Measurements from ENCODE around the gene TNK1.
"Not testable (repeated sequence)": the region's sequence is repeated elsewhere in the genome, so short reads cannot be mapped to it uniquely, and the experiment has no call there.

Gene TNK1

GRCh38 chr17:7354262-7354843 lies 26.5 kb upstream of the TNK1 start:
- in situ Hi-C loops (cut with MboI; ENCODE audit: low sequenced_read_pairs) = no loop called here

GRCh38 chr17:7355053-7355452 lies 25.8 kb upstream of the TNK1 start, which contains the start of gene TMEM95:
Gene TMEM95 (plus strand): TSS chr17:7355156. CDS start chr17:7355205, 49 bp downstream.
- in situ Hi-C loops (cut with MboI; ENCODE audit: low sequenced_read_pairs) = no loop called here

GRCh38 chr17:7355573-7355972 lies 25.3 kb upstream of the TNK1 start:
- in situ Hi-C loops (cut with MboI; ENCODE audit: low sequenced_read_pairs) = no loop called here

- in situ Hi-C loops (cut with MboI; ENCODE audit: low sequenced_read_pairs) = no loop called here
Measured at GRCh38 chr17:7356072-7356549, 24.8 kb upstream of the TNK1 start.

- in situ Hi-C loops (cut with MboI; ENCODE audit: low sequenced_read_pairs) = no loop called here
Measured at GRCh38 chr17:7356756-7357155, 24.1 kb upstream of the TNK1 start.

- in situ Hi-C loops (cut with MboI; ENCODE audit: low sequenced_read_pairs) = no loop called here
Measured at GRCh38 chr17:7357381-7357780, 23.5 kb upstream of the TNK1 start.

GRCh38 chr17:7361906-7362305 lies 19.0 kb upstream of the TNK1 start:
- in situ Hi-C loops (cut with MboI; ENCODE audit: low sequenced_read_pairs) = no loop called here

- in situ Hi-C loops (cut with MboI; ENCODE audit: low sequenced_read_pairs) = no loop called here
Measured at GRCh38 chr17:7363311-7363710, 17.6 kb upstream of the TNK1 start.

- in situ Hi-C loops (cut with MboI; ENCODE audit: low sequenced_read_pairs) = not testable (repeated sequence)
Measured at GRCh38 chr17:7365963-7366362, 14.9 kb upstream of the TNK1 start.

- in situ Hi-C loops (cut with MboI; ENCODE audit: low sequenced_read_pairs) = no loop called here
Measured at GRCh38 chr17:7367083-7367482, 13.8 kb upstream of the TNK1 start.

- in situ Hi-C loops (cut with MboI; ENCODE audit: low sequenced_read_pairs) = no loop called here
Measured at GRCh38 chr17:7367918-7368598, 12.8 kb upstream of the TNK1 start.

GRCh38 chr17:7368599-7368994 lies 12.3 kb upstream of the TNK1 start:
- in situ Hi-C loops (cut with MboI; ENCODE audit: low sequenced_read_pairs) = not testable (repeated sequence)

GRCh38 chr17:7369825-7370224 lies 11.1 kb upstream of the TNK1 start:
- in situ Hi-C loops (cut with MboI; ENCODE audit: low sequenced_read_pairs) = no loop called here

GRCh38 chr17:7370853-7371252 lies 10.0 kb upstream of the TNK1 start:
- in situ Hi-C loops (cut with MboI; ENCODE audit: low sequenced_read_pairs) = no loop called here

- in situ Hi-C loops (cut with MboI; ENCODE audit: low sequenced_read_pairs) = no loop called here
Measured at GRCh38 chr17:7374353-7374752, 6.5 kb upstream of the TNK1 start.

- in situ Hi-C loops (cut with MboI; ENCODE audit: low sequenced_read_pairs) = no loop called here
Measured at GRCh38 chr17:7379134-7379533, 1.8 kb upstream of the TNK1 start.

GRCh38 chr17:7380321-7380720 lies 568 bp upstream of the TNK1 start:
- in situ Hi-C loops (cut with MboI; ENCODE audit: low sequenced_read_pairs) = no loop called here

- in situ Hi-C loops (cut with MboI; ENCODE audit: low sequenced_read_pairs) = no loop called here
Measured at GRCh38 chr17:7382901-7383300, 2.0 kb downstream of the TNK1 start.

- in situ Hi-C loops (cut with MboI; ENCODE audit: low sequenced_read_pairs) = no loop called here
Measured at GRCh38 chr17:7383371-7383741, 2.5 kb downstream of the TNK1 start.

- in situ Hi-C loops (cut with MboI; ENCODE audit: low sequenced_read_pairs) = no loop called here
Measured at GRCh38 chr17:7383742-7384488, 3.0 kb downstream of the TNK1 start.

- in situ Hi-C loops (cut with MboI; ENCODE audit: low sequenced_read_pairs) = no loop called here
Measured at GRCh38 chr17:7384489-7385081, 3.7 kb downstream of the TNK1 start.

GRCh38 chr17:7388856-7389255 lies 8.0 kb downstream of the TNK1 start:
- in situ Hi-C loops (cut with MboI; ENCODE audit: low sequenced_read_pairs) = no loop called here

Data from HL-60/S4 treated with retinoic acid at 250 ng/mL for 4 days and 3 days (cell line).